Neural cell (in vitro differentiated cells): Measurements from ENCODE around the gene KLHL21.

ENCODE experiments used
- CTCF ChIP-seq: fragments of 450-650 bp; IDR thresholded peaks from 2 replicates; pipeline ENCODE4 v1.5.1; 2014; ENCODE audit warnings: antibody characterized with exemption, mild to moderate bottlenecking, moderate library complexity; ENCODE audit not compliant: poor library complexity, severe bottlenecking
- POLR2AphosphoS5 ChIP-seq: IDR thresholded peaks from 2 replicates; pipeline ENCODE4 v1.6.1; 2012
- REST ChIP-seq: IDR thresholded peaks from 2 replicates; pipeline ENCODE4 v1.6.1; 2012; ENCODE audit warnings: borderline replicate concordance

GRCh38 chr1:6627031-6627430 is 24.4 kb upstream of the KLHL21 start:
- no peak for TF ChIP-seq CTCF
- no peak for TF ChIP-seq REST
- TF ChIP-seq POLR2AphosphoS5, result no peak
